Activated CD8-positive, alpha-beta memory T cell treated with anti-CD3 and anti-CD28 coated beads for 1 hour (primary cell): Measurements from ENCODE around the gene AGFG1.

ENCODE experiments used
- DNase-seq, 2 donors: peaks; one replicate each; pipeline ENCODE4 v3.0.0-alpha.2; 2020; ENCODE audit warnings: low read depth in 1 of 2; ENCODE audit errors: extremely low read depth in 1 of 2

Gene AGFG1, protein sequence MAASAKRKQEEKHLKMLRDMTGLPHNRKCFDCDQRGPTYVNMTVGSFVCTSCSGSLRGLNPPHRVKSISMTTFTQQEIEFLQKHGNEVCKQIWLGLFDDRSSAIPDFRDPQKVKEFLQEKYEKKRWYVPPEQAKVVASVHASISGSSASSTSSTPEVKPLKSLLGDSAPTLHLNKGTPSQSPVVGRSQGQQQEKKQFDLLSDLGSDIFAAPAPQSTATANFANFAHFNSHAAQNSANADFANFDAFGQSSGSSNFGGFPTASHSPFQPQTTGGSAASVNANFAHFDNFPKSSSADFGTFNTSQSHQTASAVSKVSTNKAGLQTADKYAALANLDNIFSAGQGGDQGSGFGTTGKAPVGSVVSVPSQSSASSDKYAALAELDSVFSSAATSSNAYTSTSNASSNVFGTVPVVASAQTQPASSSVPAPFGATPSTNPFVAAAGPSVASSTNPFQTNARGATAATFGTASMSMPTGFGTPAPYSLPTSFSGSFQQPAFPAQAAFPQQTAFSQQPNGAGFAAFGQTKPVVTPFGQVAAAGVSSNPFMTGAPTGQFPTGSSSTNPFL

DNA sequence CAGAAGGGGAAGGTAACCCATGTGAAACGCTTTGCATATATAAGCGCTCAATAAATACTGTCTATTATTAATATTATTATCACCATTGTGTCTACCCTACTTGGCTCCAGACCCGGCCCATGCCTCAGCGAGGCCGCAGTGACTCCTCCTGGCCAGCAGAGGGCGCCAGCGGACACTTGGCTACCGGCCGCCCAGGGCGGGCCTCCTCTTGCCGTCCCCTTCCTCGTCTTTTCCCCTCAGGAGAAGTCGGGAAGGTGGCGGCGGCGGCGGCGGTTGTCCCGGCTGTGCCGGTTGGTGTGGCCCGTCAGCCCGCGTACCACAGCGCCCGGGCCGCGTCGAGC lies at the start of gene AGFG1:
Gene AGFG1, plus strand, starts transcription at position 233 of the 341 bp plus-strand sequence. CDS start 266 bp downstream, outside the sequence.
- peak; percentile 62 to 80 for DNase-seq

DNA sequence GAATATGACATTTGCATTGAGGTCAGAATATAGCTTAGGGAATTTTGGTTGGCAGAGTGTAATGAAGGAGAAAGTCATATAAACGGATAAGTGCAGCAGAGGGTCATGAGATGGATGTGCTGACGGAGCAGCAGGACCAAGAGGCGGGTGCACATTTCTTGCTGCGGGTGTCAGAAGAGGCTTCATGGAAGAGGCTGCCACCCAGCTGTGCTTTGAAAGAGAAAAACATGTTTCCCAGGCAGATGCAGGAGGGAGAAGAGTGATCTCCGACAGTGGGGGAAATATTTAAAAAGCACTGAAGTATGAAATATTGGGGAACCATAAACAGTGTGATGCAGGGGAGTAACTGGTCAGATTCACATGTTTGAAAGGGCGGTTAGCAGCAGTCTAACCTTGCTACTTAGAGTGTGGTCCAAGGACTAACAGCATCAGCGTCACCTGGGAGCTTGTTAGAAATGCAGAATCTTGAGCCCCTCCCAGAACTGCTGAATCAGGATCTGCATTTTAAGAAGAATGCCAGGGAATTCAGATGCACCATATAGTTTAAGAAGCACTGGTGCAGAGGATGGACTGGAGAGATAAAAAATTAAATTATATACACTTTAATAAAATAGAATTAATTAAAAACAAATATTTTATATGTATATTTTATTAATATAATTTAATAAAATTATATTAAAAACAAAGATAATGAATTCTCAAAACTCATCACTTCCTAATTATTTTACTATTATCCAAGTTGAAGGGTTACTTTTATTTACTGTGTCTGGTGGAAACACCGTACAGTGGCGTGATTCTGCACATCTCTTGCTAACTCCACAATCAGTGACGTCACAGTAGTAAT lies 48.1 kb upstream of the AGFG1 start:
- no peak for DNase-seq

DNA sequence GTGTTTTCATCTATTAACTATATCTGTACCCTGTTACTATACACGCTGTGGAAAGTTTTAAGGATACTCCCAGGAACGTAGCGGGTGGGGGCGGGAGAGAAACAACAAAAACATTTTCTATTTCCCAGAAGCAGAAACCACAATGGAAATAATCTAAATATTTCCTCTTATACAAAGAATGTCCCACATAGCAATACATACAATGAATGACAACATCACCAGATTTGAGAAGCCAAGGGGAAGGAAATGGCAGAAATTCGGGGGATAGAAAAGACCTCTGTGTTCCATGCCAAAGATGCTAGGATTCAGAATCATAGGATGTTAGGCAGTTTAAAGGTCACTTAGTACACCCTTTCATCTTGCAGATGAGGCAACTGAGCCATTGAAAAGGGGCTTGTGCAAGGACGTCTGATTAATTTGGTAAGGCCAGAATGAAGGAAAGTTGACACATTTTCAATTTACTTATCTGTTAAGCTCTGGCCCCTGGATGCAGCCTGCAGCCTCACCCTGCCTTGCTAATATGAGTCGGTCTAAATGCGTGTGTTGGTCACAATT lies 43.1 kb upstream of the AGFG1 start:
- DNase-seq: no peak

DNA sequence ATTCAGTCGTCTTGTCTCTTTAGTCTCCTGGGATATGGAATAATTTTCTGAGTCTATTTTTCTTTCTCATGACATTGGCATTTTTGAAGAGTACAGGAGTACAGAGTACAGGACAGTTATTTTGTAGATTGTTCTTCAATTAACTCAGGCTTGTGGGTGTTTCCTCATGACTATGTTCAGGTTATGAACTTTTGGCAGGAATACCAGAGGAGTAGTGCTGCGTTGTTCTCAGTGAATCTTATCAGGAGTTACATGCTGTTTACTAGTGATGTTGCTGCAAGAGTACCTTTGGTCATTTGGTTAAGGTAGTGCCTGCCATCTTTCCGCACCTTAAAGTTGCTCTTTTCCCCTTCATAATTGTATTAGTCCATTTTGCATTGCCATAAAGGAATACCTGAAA lies 41.3 kb upstream of the AGFG1 start:
- DNase-seq: no peak

DNA sequence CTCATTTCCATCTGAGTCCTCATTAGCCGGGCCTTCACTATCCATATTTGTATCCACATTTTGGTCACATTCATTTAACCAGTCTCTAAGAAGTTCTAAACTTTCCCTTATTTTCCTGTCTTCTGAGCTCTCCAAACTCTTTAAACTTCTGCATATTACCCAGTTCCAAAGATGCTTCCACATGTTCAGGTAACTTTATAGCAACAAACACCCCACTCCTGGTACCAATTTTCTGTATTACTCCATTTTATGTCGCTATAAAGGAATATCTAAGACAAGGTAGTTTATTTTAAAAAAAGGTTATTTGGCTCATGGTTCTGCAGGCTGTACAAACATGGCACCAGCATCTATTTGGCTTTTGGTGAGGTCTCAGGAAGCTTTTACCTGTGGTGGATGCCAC lies 38.8 kb upstream of the AGFG1 start:
- no peak for DNase-seq

DNA sequence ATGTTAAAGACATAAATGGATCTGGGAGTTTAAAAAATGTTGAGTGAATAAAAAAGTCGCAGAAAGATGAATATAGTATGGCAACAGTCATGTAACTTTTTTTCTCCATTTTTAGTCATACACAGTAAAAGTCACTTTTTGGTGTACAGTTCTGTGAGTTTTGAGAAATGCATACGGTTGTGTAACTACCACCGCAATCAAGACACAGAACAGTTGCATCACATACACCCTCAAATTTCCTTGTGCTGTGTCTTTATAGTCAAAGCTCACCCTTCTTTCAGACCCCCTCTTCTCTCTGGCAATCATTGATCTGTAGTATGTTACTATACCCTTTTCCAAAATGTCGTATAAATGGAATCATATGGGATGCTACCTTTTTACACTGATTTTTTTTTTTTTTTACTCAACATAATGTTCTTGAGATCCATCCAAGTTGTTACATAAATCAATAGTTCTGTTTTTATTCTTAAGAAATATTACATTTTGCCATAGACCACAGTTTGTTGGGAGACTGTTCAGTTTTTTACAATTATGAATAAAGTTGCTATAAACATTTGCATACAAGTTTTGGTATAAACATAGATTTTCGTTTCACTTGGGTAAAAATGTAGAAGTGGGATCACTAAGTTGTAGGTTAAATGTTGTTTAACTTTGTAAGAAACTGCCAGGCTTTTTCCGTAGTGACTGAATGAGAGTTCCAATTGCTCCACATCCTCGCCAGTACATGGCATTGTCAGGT lies 35.4 kb upstream of the AGFG1 start:
- DNase-seq: no peak

DNA sequence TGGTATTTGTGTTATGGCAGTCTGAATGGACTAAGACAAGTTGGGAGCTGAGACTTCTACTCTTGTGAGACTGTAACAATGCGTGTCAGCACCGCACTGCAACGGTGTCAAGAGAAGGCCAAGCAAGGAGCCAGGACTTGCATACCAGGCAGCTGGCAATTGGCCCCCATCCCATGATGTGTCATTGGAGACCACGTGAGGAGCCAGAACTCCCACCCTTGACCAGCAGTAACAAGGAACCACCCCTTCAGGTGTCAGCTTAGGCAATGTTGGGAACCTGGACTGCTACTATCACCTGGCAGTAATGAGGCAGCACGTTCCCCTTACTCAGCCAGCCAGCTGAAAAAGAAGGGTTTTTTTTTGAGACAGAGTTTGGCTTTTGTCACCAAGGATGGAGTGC lies 32.7 kb upstream of the AGFG1 start:
- no peak for DNase-seq

DNA sequence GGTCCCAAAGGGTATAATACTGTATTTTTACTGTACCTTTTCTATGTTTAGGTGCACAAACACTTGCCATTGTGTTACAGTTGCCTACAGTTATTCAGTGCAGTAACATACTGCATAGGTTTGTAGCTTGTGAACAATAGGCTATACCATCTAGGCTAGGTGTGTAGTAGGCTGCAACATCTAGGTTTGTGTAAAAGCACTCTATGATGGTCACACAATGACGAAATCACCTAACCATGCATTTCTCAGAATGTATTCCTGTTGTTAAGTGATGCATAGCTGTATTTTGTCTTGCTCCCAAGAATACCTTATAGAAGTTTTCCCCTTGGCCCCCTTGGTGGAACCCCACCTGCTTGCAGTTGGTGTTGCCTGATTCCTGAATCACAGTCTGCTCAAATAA lies 29.3 kb upstream of the AGFG1 start:
- no peak for DNase-seq

DNA sequence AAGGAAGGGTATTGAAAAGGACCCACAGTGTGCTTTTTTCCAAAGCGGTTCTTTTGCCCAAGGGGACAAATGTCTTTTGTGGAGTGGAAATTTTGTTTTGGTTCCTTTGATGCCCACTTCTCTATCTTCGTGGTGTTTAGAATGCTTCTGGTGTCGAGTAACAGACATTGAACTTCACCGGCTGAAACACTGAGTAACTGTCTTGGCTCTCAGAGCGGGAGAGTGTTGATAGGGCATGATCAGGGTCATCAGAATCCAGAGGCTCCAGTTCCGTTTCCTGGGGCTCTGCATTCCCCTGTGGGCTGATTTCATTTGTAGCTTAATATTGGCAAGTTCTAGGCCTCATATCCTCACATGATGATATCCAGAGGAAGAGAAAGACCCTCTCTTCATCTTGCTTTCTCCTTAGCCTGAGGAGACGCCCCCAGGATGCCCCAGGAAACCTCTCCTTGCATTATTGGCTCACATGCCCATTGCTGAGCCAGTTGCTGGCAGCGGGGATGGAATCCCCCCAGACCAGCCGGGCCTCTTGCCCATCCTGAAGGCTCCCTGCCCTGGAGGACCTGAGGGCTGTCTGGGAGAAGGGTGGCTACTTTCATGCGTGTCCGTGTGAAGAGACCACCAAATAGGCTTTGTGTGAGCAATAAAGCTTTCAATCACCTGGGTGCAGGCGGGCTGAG lies 27.9 kb upstream of the AGFG1 start:
- DNase-seq: no peak

DNA sequence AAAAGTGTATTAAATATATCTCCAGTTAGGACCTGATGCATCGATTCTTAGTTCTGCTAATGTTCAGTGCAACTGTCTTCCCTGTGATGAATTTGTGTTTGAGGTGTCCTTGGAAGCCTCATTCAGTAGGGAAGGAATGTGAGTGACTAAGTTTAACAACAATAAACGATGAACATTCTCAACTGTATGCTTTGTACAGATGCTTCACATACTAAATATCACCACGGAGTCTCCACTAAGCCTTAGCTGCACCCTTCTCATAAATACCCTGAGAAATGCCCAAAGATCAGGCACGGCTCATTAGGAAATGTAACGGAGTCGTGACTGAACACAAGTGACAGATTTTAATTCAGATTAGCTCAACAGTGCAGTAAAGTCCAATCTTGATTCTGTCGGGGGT lies 24.4 kb upstream of the AGFG1 start:
- no peak for DNase-seq

DNA sequence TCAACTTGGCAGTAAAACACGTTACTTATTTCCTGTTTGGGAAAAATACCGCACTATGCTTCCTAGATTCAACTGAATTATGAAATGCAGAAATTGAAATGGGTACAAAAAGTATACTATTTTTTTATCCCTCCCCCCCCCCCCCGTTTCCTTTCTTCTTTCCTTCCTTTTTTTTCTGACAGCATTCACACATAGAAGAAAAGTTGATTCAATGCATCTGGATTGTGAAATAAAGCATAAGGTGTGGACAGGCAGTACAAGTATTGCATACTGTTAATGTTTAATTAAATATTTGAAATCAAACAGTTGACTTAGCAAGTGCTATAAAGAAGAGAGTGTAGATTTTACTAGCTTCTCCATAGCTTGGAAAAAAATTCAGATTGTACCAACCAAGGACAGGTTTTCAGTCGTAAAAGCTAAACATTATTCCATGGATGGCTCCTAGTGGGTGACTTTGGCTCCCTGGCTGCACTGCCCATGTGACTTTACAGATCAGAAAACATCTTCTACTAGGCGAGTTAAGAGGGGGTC lies 21.6 kb upstream of the AGFG1 start:
- no peak for DNase-seq

DNA sequence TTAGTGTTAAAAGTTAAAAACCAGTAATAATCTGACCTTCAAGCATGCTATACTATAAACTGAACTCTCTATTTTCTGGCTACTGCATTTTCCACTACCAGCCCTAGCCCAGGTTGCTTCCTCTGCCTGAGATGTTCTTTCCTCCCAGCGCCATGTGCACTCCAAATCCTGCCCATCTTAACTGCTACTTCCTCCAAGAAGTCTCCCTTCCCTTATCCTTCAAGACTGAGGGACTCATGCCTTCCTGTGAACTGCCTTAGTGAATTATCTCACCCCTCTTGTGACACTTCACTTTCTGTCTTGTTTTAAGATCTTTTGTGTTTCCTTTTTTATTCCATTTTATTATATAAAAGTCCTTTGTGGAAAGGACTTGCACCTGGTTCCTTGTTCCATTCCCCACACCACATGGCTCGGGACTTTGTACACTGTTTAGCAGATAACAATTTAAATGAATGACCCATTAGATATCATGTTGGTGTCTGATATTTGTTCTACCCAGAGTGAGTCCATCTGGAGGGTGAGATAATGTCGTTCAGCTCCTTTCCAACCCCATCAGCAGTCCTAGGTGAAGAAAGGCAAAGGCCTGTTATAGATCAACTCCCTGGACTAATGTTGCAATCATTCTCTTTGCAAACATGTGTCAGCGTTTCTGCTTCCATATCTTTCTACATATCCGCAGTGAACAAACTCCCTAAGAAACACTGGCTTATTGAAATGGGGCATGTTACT lies 20.9 kb upstream of the AGFG1 start:
- no peak for DNase-seq

DNA sequence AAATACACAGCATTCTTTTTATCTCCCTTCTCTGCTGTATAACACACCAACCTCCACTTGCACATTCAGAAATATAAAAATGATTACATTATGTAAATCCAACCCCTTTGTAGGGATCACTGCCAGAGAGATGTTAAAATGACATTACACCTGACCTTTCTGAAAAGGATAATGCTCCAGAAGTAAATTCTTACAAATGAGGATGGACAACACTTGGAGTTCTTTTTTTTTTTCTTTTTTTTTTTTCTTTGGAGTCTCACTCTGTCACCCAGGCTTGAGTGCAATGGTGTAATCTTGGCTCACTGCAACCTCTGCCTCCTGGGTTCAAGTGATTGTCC lies 20.3 kb upstream of the AGFG1 start:
- no peak for DNase-seq

DNA sequence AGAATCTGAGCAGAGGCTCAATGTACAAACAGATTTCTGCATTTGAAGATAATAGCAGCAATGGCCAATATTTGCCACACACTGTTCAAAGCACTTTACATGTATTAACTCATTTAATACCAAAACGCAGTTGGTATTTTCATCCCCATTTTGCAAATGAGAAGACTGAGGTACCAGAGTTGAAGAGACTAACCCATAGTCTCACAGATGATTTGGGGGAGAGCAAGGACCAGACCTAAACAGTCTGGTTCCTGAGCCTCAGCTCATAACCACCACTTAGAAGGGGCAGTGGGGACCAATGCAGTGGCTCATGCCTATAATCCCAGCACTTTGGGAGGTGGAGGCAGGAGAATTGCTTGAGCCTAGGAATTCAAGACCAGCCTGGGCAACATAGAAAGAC lies 18.1 kb upstream of the AGFG1 start:
- no peak for DNase-seq

DNA sequence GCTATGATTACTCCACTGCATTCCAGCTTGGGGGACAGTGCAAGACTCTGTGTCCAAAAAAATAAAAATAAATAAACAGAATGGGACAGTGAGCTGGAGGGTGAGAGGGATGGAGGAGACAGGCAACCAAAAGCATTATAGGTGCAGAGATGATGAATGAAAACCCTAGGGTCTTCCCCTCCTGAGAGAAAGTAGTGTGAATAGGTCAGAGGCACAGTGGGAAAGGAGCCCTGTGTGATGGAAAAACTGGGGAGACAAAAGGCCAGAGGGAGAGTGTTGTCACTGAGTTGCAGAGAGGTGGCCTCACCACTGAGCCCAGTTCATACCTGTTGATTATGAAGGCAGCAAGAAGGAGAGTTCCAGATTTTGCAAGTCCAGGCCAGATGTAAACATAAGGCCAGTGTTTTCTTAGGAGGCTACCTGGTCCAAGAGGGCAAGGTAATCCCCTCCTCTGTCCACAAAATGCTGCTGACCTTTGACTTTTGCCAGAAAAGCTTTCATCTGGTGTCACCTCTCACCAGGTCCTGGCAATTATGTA lies 17.6 kb upstream of the AGFG1 start:
- DNase-seq: no peak

DNA sequence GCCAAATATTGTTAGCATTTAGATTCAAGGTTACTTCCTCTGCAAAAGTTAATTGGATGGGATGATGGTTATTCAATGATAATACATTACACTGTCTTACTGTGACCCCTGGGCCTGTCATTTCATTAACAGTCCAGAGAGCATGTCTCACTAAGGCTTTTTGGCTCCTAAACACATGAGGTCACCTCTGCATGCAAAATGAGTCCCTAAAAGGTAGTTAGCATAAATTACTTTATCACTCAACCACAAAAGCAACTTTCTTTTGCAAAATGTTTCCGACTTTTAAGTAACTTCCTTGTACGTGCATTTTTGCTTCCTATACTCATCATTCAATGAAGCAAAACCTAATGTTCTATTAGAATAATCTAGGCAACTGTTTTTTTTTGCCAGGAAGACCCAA lies 16.8 kb upstream of the AGFG1 start:
- no peak for DNase-seq

DNA sequence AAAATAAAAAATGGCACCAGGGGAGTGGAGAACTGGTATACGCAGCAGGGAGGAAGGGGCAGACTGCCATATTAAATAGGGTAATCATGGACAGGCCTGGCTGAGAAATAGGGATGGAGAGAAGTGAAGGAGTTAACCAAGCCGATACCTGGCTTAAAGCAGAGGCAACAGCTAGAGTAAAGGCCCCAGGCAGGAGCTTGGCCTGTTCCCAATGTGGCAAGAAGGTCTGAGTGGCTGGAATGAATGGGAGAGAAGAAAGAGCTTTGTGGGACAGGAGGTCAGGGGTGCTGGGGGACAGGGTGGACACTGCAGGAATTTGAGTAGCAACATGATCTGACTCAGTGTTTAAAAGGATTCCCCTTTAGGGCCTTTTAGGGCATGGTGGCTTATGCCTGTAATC lies 15.9 kb upstream of the AGFG1 start:
- no peak for DNase-seq

DNA sequence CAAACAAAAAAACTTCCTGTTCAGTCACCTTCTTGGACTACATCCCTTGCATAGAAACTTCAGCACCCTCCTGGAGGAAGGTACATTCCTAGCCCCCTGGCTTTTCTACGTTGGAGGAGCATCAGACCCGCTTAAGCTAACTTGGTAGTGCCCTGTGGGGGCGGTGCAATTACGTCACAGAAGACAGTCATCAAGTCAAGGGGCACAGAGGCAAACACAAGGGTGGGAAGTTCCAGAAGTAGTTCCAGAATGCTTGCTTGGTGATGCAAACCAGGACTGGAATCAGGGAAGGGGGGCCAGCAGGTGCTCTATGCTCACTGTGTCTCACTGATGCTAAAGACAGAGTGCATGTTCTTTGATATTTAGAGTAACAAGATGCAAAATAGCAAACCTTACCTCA lies 15.2 kb upstream of the AGFG1 start:
- DNase-seq: no peak

DNA sequence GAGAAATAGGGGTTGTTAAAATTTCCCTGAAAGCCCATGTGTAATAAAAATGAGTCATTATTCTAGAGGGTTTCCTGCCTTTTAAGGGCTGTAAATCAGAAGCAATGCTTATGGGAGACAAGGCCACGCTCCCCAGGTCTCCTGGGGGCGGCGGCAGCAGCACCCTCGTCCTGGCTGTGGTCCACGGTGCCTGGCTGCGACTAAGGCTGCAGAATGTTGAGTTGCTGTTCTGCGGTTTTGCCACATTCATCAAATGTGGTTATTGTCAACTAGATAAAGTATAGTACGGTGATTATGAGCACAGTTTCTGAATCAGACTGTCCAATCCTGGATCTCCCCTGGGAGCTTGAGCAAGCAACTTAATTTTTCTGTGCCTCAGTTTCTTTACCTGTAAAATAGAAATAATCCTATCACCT lies 11.9 kb upstream of the AGFG1 start:
- DNase-seq: peak; percentile 14 to 27
